DMS79 treated with DMSO at 0.1 percent for 48 hours (cell line): ENCODE data around the gene C16orf92.
"Not testable (repeated sequence)": the region's sequence is repeated elsewhere in the genome, so short reads cannot be mapped to it uniquely, and the experiment has no call there.

Experiments used
- DNase-seq: peaks from one replicate; lab custom pipeline; 2025; lab: John Stamatoyannopoulos, UW

The C16orf92 gene

DNA sequence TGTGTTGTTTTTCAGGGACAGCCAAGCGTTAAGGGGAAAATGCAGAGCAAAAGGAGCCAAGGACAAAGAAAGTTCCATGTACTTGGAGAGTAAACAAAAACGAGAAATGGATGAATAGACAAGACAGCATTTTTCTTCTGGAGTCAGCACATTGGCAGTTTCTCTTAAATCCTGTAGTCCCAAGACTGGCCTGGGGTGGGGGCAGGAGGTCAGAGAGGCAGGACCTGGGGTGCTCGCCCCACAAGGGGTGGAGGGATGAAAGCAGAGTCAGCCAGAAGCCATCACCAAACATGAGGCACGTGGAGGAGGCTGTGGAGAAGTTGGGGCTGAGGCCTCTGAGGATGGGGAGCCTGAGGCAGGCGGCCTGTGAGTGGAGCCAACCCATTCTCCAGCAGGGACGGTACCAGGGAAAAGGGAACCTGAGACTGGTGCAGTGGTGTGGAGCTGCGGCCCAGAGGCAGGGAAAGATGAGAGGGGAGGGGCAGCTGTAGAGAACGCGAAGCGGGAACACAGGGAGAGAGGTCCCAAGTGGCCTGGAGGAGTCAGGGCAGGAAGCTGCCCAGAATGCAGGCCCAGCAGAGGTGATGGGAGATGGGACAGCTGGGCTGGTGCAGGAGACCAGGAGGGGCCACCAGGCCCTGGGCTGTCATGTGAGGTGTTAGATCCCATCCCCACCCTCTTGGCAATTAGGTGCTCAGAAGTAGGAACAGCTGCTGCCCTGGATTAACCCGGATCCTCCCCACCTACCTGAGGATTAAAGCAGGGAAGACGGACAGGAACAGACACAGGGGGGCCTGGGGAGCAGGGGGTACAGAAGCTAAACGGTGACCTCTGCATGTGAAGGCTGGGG, 4.8 kb downstream of the C16orf92 start:
- DNase-seq, result no peak

DNA sequence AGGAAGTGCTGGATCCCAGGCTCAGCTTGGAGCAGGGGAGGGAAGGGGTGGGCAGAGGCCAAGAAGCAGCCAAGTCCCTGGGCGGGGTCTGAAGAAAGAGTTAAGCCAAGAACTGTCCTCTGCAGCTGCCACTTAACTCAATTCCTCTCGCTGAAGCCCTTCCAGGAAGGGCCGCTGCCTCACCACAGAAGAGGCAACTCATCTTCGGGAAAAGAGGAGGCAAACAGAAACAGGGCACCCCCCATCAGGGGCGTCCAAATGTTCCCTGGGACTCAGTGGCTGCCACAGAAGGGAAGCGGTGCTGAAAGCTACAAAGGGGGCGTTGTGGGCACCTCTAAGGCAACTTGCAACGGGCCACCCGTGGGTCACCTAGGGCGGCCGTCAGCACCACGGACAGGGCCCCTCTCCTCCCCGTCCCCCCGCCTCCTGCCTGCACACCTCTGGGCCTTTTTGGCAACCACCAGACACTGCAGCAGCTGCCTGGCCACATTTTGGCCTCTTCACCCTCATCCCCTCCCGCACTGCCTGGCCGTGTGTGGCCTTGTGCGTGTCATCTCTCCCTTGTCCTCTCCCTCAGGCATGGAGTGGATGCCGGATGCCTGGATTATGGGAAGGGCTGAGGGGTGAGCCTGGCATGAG, 5.6 kb downstream of the C16orf92 start:
- DNase-seq, result peak; percentile 9

DNA sequence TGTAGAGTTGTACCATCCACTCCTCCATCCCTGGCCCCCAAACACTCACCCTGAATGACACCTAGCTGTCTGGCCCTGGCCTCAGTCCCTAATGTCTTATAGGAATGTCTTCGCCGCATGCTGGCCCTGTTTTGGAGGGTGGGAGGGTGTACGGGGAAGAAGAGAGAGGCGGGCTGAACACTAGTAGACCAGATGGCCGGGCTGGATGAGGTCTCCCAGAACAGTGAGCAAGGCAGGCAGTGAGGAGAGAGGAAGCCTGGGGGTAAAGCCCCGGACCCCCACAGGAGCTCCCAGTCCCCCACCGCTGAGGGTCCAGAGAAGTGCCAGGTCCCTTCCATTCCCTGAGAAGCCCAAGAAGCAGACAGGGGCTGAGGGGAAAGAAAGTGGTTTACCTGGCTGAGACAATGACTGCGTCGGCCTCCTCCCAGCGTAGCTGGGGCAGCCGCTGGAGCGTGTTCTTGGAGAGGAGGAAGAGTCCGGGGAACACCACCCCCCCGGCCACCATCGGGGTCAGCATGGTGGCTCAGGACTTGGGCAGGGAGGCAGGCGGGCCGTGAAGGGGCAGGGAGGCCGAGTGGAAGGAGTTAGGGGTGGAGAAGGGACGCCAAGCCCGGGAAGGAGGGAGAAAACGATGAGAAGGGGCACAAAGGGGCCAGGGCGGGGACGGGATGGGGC, 7.2 kb downstream of the C16orf92 start:
- peak; percentile 16 for DNase-seq

DNA sequence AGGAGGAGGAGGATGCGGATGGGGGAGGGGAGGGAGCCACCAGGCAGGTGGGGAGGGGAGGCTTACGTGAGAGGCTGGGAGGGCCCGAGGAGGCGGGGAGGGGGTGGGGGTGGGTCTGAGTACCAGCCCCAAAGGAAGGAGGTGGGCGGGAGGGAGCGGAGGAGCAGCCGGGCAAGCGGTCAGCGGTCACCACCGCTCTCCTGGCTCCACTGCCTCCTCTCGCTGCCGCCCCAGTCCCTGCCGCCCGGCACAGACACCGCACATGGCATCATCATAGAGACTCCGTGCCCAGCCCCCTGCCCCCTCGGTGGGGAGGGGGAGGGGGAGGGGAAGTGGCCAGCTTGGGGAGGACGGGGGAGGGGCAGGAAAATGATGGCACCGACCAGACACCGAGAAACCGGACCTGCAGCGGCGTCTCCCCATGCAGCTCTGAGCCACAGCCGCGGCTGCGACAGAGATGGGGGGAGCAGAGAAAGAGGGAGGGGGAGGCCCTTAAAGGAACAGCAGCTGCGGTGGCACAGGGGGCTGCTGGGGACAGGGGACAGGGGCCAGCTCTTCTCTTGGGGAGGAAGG, 7.9 kb downstream of the C16orf92 start, which contains the start of gene TLCD3B:
TLCD3B (minus strand) TSS at position 431 of the 573 bp plus-strand sequence. CDS start 744 bp downstream, outside the sequence.
- peak; percentile 32 for DNase-seq

DNA sequence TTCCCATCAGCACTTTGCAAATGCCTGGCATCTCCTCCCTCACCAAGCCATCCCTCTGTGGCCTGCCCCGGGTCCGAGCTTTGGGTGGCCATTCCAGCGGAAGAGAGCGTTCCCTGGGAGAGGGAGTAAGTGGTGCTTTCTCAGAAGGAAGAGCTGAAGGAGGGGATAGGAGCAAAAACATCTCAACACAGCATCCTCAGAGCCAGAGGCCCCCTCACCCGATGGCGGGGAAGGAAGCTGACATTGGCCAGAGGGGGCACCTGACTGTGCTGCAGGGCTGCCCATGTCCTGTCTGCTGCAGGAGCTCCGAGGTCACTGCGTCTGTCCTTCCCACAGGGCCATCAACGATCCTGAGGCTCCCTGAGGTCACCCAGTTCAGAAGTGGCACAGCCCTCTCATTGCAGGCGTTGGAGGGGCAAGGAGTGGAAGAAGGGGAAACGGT, 8.5 kb downstream of the C16orf92 start:
- DNase-seq, result peak; percentile 12

DNA sequence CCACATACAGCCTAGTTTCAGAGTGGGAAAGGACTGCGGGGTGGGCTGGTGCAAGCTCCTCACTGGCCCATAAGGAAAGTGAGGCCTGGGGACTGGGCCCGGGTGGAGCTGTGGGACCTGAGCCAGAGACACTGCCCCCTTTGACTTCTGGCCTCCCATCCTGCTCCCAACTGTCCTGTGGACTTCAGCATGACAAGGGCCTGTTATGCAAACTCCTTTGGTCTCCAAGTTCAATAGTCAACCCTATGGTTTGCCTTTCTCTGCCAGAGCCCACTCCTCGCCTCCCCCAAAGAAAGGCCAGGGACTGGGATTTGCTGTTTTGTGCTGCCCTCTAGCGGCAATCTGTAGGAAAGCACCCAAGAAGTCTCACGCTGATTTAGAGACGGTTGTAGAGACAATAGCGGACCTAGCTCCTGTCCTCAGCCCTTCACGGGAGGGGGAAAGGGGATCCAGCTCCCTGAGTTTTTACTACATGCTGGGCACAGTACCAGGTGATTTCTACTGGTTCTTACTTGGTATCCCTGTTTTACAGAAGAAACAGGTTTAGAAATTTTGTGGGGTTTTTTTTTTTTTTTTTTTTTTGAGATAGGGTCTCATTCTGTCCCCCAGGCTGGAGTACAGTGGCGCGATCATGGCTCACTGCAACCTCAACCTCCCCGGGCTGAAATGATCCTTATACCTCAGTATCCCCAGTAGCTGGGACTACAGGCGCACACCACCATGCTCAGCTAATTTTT, 9.3 kb downstream of the C16orf92 start:
- peak; percentile 86 for DNase-seq

DNA sequence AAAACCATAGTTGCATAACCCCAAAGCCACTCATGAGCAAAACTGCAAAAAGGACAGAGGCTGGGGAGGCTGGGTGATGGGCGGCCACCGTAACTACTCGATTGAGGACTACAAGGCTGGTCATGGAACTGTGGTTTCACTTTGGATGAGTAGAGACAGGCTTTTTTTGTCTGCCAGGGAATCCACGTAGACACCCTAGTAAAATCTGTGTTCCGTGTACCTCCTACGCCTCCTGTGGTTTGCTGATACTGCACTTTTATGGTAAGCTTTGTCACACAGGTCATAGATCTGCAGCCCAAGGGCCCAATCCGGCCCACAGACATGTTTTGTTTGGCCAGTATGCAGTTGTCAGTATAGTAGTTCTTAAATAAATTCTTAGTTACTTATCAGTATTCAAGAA, 10.3 kb downstream of the C16orf92 start:
- DNase-seq, result no peak

DNA sequence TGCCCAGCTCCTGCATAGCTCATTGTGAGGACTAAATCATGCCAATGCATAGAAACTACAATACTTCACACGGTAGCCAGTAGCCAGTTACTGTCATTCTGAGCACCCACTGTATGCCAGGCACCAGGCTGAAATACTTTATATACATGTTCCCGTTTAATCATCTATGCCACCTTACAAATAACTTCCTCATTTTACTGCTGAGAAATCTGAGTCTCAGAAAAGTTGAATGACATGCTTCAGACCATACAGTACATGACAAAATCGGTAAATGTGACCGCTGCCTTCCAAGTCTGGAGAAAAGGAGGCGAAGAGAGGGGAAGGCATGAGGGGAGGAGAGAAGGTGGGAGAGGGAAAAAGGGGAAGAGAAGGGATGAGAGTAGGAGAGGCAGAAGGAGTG, 17.2 kb downstream of the C16orf92 start:
- DNase-seq, result no peak

DNA sequence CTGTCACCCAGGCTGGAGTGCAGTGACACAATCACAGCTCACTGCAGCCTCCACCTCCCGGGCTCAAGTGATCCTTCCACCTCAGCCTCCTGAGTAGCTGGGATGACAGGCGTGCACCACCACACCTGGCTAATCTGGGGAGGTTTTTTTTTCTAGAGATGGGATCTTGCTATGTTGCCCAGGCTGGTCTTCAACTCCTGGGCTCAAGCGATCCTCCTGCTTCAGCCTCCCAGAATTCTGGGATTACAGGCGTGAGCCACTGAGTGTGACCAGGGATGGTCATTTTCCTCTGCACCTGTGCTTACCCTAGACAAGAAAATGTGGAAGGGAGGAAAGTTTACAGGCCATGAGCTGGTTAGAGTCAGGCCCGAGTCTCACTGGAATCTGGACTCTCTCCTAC, 17.7 kb downstream of the C16orf92 start:
- not testable (repeated sequence) for DNase-seq

DNA sequence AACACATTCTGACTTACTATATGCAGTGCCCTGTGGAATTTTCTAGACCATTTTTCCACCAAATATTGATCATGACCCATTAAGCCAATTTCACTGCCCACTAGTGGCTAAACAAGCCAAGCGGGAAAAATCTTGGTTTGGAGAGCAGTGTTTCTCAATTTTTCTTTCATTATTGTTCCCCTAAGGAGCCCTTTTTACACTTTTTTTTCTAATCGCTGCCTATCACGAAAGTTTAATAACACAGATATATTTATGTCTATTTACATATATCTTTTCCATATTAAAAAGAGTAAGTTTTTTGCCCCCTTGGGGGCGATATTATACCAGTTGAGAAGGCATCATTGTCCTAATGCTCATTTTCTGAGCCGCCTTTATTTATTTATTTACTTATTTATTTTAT, 18.8 kb downstream of the C16orf92 start:
- peak; percentile 23 for DNase-seq

DNA sequence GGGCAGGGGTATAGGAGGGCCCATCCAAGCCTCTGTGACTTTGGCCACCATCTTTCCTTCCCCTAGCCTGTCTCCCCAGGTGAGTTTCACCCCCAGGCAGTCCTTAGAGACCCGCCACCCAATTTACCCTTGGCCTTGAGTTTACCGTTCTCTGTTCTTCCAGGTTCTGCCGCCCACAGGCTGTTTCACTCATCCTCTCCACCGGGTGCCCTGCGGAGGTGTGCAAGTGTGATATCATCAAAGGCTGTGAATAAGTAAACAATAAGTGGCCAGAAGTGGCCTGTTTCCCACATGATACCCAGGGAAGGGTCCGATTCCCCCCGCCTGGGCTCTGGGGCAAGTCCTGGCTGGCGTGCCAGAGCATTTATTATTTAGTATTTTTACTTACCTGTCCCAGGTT, 23.2 kb downstream of the C16orf92 start:
- no peak for DNase-seq

DNA sequence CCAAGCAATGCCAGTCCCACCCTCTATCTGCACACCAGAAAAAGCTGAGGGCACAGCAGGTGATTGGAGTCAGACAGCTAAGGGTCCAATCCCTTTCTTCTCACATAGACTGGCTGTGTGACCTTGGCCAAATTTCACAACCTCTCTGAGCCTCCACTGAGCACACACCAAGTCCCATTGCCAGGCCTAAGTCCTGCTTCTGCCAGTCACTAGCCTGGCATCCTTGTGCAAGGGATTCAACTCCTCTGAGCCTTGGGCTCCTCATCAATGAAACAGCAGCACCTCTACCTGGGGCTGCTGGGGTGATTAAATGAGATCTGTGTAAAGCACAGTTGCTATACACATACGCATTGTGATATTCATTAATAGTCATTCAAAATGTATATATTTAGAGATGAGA, 23.6 kb downstream of the C16orf92 start:
- no peak for DNase-seq

DNA sequence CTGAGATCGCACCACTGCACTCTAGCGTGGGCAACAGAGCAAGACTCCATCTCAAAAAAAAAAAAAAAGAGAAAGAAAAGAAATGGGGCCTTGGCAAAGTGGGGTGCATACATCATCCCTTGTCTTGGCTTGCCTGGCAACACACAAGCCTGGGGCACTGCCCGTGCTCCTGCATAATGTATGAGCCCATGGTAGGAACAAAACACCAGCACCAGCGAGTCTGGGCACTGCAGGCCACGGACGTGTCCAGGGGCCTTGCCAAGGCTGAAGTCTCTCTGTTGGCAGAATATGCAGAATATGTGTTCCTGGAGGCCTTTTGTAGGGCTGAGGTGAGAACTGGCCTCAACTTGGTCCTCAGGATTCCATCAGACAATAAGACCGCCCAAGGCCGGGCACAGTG, 26.9 kb downstream of the C16orf92 start:
- DNase-seq, result no peak

DNA sequence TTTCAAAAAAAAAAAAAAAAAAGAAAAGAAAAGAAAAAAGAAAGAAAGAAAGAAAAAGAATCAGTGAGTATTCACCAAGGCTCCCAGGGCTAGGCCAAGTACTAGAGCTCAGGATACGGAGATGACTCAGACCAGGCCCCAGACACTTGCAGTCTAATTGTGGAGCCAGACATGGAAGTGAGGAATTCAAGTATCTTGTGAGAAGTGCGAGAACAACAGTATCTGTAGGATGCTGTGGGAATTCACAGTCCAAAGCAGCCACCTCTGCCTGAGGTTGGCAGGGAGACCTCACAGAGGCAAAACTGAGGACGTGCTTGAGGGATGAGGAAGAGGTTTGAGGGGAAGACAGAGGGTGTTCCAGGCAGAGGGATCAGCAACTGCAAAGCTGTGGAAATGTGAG, 28.5 kb downstream of the C16orf92 start:
- DNase-seq, result no peak

DNA sequence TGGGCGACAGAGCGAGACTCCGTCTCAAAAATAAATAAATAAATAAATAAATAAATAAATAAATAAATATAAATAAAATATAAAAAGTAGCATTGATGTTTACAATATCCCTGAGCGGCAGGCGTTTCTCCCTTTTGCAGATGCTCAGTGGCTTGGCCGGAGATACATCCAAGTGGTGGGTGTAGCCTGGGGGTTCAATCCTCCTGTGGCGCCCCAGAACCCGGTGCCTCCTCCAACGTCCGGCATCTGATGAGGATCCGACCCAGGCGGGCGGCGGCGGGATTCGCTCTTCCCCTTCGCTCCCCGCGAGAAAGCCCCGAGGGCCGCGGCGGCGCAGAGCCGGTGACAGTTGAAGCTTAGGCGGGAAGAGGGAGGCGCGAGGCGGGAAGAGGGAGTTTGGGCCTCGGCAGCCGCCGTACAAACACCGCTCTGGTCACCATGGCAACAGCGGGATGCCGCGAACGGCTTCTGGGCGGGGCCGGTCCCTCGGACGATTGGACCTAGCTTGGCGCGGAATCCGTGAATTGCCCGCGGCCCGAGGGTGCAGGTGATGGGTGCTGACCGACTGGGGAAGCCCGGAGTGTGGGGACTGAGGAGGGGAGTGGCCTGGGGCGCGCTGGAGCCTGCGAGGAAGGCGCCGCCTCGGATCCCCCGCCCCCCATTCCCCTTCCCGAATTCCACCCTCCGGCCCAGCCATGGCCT, 29.8 kb downstream of the C16orf92 start:
- peak; percentile 97 for DNase-seq

DNA sequence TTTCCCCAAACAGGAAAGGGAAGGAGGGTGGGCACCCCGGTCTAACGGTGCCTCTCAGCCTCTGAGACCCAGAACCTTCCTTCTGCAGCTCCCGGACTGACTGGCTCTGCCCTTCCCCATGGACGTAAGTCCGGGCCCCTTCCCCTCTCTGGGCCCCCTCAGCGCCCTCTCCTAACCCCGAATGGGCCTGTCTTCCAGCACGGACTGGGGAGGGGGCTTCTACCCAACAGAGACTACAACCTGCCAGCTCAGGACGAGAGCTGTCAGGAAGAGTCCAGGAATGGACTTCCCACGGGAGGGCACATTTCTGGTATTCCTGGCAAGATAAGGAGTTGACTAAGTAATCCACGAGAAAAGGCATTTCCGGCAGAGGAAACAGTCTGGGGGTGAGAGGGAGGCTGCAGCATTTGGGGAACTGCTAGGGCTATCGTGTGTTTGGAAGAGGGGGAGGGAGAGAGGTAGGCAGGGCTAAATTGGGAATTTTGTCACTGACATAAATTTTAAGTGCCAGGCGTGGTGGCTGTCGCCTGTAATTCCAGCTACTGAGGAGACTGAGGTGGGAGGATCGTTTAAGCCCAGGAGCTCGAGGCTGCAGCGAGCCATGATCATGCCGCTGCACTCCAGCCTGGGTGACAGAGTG, 30.5 kb downstream of the C16orf92 start:
- peak; percentile 23 for DNase-seq

DNA sequence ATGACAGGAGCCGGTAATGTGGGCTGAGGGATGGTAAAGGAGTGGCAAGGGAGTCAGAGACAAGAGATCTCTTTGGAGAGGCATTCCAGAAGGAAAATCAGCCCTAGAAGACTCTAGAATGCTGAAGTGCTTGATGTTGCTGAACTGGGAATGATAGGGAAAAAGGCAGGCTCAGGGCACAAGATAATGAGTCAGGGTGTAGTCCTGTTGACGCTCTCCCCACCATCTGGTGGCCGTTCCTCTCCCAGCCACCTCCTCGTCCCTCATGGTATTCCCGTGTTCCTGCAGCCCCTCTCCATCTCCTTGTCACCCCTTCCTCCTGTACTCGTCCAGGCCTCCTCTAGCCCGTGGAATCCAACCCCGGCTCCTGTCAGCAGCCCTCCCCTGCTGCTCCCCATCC, 31.5 kb downstream of the C16orf92 start:
- no peak for DNase-seq

DNA sequence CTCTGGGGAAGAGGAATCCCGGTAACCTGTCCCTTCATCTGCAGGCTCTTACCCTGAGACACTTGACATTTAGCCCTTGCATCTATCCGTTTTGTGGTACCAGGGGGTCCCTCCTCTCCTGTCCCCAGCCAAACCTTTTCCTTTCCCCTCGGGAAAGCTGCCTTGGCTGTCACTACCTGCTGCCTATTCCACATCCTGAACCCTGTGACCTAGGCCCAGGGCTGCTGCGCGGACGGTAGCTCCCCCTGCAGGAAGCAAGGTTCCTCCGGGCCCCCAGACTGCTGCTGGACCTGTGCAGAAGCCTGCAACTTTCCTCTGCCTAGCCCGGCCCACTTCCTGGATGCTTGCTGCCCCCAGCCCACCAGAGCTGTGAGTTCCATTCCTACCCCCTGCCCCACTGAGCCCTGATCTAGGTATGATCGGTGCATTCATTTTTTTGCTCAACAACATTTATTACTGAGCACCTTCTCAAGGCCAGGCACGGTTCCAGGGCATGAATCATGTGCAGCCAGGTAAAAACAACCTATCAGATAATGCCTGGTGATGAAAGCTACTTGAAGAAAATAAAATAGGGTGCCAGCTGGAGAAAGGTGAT, 32.1 kb downstream of the C16orf92 start:
- peak; percentile 90 for DNase-seq

DNA sequence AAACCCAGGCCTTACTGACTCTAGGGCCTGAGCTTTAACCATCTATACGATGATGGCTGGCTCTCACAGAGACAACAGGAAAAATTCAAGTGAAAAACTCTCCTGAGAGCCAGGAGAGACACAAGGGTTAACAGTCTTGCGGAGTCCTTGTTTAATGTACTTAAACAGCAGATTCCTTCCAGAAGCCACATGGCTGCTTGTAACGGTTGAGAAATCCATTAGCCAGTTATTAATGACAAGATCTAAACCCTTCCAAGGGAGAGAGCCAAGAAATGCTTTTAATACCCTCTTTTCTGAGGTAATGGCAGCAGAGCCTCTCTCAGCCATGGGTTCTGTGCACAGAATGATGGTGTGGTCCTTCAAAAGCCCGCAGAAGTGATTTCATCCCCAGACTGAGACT, 37.3 kb downstream of the C16orf92 start:
- DNase-seq, result peak; percentile 95
